Islet precursor cell (in vitro differentiated cells): ENCODE measurements around the gene MAML3.

ENCODE experiments used
- DNase-seq: peaks from one replicate; pipeline ENCODE4 v3.0.0-alpha.2; 2018

MAML3 gene

DNA sequence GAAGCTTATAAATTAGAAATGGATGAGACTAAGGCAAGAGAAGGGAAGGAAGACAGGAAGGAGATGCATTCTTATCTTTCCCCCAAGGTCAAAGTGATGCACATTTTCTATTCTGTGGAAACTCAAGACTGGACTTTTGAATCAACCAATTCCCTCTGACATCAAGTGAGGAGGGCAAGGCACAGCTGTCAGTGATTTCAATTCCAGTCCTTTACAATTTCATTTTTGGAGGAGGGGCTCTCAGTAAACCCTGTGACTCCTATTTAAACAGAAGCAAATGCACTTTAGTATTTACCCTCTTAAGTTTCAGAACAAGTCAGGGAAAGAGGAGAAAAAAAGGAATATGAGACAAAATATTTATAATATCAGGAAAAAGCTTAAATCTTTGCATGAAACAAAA, 354.4 kb downstream of the MAML3 start:
- no peak for DNase-seq

DNA sequence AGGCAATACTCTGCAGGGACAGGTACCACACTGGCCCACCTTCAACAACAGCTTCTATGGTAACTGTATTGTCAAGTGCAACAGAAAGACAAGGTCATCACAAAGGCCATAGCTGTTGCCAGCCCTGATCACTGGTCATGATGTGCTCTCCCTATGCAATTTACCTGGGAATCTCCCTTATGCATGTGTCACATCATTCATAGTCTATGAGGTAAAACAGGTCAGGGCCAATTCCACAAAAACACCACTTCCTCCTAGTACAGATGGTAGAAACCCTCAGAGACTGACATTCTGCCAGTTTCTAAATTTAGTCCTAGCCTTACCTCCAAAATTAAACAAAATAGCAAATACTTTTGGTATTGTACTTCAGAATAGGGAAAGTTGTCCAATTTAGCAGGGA, 355.5 kb downstream of the MAML3 start:
- no peak for DNase-seq

DNA sequence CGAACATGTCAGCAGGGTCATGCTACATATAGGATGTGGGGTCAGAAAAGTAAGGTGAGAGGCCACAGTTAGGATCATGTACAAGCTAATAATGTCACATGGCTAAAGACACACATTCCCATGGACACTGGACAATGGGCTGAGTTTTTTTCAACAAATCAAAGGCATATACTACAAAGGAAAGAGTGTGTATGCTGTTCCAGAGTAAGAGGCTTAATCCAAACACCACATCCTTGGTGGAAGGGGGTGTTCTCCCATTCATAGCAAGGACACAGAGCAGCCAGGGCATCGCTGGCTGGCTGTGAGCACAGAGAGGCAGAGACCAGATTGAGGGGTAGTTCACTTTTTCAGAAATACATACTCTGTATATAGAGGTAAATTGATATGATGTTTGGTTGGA, 356.7 kb downstream of the MAML3 start:
- DNase-seq, result no peak

DNA sequence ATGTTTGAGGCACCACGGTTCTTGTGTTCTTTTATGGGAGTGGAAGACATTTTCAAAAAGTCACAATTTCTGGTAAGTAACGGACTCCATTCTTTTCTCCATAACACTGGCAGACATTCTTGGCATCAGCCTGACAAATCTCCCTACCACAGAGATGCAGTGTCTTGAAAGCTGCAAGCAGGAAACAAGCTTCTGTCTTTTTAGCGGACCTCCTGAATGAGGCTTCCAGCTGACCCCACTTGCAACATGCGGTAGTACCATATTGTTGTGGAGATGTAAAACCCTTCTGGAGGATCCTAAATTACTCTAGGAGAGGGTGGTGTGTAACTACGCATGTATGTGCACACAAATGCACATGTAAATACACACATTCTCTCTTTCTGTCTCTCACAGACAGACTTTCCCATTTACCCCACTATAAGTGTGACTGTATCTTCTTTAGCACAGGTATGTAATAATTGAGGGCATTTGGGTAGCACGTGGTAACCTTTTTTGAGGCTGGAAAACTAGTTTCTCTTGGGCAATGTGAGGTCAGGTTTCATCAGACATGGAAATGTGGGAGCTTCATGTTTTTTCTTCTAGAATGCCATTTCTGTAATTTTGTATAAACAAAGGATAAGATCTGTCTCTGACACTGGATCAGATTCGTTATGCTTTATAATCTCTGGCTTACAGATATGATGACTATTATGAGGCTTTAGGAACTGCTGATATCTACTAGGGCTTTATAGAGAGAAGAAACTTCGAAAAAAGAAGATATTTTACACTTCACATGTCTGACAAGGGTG, 358.3 kb downstream of the MAML3 start:
- no peak for DNase-seq

DNA sequence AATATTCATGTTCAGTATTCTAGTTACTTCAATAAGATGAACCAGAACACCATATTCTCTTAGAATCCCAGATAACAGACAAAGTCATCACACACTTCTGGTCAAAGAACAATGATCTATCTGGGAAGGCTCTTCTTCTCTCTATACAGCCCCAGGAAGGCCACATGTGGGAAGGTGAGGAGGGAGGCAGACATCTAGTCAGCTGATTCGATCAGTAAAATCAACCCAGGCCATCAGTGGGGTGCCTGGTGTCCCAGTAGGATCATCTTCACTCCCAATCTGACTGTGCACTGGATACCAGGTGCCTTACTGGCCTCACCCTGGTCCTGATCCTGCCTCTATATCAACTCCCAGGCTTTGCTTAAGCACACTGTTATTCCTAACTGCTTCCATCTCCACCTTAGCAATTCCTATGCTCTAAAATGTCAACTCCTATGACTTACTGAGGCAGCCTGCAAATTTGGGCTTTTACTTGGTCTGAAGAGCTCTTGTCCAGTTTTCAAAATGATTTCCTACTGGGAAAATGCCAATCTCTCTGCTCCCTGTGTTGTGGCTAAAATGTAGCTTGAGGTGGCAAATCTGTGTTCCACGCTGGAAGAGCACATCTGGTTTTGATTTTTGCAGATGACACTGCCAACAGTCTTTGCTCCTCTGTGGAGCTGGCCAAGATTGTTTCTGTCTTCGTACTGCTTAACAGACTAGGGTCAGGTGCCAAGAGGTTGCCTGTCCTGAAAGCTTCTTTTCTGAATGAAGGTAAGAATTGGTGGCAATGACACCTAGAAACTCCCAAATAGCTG, 359.6 kb downstream of the MAML3 start:
- DNase-seq, result no peak

DNA sequence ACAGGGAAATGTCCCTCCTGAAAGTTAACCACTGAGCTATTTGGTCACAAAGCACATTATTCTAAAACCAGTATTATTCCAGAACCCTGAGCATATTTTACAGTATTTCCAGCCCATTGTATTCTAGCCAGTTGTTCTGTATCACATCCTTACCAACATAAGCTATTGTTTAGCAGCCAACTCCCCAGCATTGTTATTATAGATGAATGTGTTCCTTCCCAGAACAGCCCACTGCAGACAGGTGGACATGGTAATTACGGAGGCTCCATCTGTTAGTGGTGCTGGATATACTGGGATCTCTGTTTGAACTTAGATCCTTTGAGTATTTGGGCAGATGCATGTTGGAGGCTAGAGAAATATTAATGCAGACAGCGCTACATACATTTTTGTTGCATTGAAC, 362.3 kb downstream of the MAML3 start:
- no peak for DNase-seq

GRCh38 chr4:139790291-139790690, 363.7 kb downstream of the MAML3 start:
- DNase-seq, result no peak

GRCh38 chr4:139789096-139789654, 364.8 kb downstream of the MAML3 start:
- no peak for DNase-seq

DNA sequence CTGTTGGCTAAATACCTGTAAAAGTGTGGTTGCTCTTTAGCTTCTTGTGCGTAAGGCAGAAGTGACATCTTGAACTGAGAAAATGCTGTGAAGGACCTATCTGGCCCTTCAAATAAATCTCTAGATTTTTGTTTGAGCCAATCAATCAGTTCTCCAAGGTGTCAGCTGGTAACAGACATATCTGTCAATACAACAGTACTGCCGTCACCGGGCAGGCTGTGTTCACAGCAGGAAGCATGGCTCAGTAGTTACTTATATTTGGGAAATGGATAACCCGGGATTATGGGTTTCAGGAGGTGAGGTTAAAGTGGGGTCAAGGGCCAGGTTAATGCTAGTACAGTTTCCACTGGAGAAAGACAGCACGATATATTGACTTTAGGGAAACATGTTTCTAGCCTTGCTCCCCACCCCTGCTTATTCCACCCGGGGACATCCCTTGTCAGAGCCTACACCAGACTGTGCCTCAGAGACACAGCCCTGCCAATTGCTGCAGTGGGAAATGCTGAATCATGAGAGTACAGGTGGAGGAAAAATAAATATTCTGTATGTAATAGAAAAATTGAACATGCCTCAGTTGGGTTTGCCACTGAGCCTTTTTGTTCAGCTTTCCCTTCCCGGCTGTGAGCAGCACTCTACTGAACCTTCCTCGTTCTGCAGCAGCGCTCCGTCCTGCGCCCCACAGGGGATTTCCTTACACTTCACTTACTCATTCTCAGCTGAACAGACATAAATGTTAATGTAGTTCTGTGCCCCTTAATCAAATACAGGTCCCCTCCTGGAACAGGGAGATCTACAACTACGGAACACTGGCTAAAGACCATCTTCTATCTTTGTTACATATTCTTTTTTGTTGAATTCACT, 367.3 kb downstream of the MAML3 start:
- no peak for DNase-seq

DNA sequence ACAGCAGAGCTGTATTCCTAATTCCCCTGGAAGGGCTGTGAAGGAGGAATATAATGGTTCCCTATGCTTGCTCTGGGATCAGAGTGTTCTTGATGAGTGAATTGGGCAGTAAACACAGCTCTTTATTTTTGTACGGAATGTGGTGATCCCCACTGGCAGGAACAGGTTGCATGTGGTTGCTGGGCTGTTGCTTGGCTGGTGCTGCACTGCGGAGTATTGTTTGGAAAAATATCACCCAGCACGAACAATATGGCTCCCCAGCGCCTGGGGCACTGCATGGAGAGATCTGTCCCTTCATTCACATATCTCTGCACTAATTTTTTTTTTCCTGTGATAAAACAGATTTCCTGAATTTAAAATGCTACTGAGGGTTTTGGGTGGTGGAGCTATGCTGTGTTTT, 368.6 kb downstream of the MAML3 start:
- no peak for DNase-seq

- DNase-seq, result peak; percentile 94
These were observed 370.1 kb downstream of the MAML3 start for GRCh38 chr4:139783741-139784484.

- no peak for DNase-seq
These were observed 371.0 kb downstream of the MAML3 start for GRCh38 chr4:139782926-139783522.

- no peak for DNase-seq
These were observed 372.9 kb downstream of the MAML3 start for GRCh38 chr4:139781066-139781465.

- DNase-seq, result no peak
These were observed 374.3 kb downstream of the MAML3 start for GRCh38 chr4:139779691-139780090.

GRCh38 chr4:139777757-139778156, 376.2 kb downstream of the MAML3 start:
- DNase-seq, result no peak

- DNase-seq, result no peak
These were observed 377.7 kb downstream of the MAML3 start for GRCh38 chr4:139776235-139776634.

- DNase-seq, result no peak
These were observed 379.1 kb downstream of the MAML3 start for GRCh38 chr4:139774759-139775487.

GRCh38 chr4:139773560-139774318, 380.2 kb downstream of the MAML3 start:
- no peak for DNase-seq

DNA sequence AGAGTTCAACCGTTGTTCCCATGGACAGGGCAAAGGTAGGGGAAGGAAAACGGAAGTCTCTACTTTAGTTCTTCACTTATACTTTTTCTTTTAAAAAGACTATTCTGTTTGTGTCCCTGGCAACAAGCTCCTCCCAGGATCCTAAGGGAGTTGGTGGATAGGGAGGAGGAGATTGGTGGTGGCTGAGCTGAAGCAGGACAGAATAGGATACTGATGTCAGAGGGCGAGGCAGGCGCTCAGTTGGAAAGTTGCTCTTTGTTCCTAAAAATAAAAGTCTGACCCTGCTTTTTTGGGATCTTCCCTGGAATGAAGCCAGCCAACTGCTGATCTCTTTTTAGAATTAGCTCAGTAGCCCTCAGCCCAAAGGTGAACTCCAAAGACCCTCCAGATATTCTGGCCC, 383.6 kb downstream of the MAML3 start:
- DNase-seq, result no peak

GRCh38 chr4:139769364-139769763, 384.6 kb downstream of the MAML3 start:
- DNase-seq, result no peak
